ENCODE data around the gene TRIM58.

TRIM58 gene

DNA sequence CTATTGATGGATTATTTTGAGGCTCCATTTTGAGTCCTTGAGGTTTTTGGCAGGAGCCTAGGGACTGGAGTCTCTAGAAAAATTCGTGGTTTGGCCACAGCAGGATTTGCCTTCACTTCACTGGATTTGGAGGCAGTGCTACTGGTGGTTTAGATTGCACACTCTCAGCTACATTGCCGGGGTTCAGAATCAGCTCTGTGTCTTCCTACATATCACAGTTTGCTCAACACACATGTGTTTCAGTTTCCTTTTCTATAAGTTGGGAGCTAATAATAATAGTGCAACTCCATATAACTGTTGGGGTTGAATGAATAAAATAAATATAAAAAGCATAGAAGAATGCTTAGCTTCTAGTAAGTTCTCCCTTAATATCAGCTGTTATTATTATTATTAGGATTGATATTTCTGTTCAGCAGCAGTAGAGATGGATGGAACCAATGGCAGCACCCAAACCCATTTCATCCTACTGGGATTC lies 38.2 kb downstream of the TRIM58 start, which contains the start of gene OR2W3:
TSS of gene OR2W3 (plus strand) at position 425 of the 475 bp plus-strand sequence. CDS start at position 425, 0 bp downstream.
- no peak for DNase-seq (ENCODE audit: low read depth)

DNA sequence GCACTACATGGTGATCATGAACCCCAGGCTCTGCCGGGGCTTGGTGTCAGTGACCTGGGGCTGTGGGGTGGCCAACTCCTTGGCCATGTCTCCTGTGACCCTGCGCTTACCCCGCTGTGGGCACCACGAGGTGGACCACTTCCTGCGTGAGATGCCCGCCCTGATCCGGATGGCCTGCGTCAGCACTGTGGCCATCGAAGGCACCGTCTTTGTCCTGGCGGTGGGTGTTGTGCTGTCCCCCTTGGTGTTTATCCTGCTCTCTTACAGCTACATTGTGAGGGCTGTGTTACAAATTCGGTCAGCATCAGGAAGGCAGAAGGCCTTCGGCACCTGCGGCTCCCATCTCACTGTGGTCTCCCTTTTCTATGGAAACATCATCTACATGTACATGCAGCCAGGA lies 39.0 kb downstream of the TRIM58 start:
- DNase-seq (ENCODE audit: low read depth): no peak

DNA sequence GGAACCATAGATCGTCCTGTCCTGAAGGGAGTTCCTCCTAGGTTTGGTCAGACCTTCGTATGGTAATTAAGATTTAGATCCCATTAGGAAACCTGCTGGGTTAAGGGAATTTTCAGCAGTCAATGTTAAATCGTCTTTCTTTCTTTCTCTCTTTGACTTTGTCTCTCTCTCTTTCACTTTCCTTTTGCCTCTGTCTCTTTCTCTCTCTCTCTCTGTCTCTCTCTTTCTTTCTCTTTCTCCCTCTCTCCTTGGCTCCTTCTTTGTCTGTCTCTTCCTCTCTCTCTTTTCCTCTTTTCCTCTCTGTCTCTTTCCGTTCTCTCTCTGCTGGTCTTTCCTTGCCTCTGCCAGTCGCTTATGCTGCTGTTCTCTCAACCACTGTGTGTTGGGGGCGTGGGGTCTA lies 47.1 kb downstream of the TRIM58 start:
- no peak for DNase-seq (ENCODE audit: low read depth)

DNA sequence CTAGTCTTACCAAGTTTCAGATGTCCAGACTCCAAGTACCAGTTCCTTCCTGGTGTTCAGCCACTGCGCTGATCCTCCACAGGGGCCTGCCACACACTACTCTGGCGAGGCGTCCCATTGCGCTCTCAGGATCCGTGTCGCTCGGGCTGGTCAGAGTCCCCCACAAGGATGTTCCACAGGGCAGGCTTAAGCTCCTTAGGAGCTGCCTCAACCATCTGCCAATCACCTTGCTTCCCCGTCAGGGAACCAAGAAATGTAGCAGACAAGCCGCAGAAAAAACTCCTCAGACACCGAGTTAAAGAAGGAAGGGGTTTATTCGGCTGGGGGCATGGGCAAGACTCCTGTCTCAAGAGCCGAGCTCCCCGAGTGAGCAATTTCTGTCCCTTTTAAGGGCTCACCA lies 48.2 kb downstream of the TRIM58 start:
- no peak for DNase-seq (ENCODE audit: low read depth)

DNA sequence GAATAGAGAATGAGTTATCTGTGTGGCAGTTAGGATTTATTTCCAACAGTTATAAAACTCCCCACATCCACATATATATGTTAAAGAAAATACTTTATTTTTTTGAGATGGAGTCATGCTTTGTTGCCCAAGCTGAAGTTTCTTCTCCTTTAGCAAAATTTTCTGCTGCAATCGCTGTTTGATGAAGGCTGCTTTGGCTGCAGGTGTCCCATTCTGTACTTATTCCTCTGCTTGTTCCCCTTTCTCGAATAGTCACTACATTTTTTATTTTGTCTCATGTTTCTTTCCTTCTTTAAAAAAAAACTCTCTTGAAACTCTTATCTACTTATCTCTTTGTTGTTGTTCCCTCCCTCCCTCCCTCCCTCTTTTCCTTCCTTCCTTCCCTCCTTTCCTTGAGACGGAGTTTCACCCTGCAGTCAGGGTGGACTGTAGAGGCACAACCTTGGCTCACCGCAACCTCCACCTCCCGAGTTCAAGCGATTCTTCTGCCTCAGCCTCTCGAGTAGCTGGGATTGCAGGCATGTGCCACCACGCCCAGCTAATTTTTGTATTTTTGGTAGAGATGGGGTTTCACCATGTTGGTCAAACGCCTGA lies 49.0 kb downstream of the TRIM58 start:
- no peak for DNase-seq (ENCODE audit: low read depth)

DNA sequence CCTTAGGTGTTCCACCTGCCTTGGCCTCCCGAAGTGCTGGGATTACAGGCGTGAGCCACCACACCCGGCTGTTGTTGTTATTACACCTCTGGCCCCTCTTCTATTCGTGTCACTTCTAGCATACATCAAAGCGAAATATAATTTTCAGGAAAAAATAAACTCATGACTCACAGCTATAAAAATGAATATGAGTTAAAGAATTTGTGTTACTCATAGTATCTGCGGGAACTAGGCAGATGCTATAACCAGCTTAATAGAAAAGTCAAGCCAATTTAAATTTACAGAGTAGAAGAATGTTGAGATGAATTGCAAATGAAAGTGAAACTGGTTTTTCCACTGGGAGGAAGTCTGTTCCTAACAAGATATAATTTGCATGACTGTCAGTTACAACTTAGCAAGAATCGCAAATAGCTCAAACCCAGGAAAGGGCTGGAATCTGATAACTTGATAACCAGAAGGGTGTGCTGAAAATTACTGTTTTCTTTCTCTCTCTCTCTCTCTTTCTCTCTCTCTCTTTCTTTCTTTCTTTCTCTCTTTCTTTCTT lies 49.6 kb downstream of the TRIM58 start:
- no peak for DNase-seq (ENCODE audit: low read depth)

DNA sequence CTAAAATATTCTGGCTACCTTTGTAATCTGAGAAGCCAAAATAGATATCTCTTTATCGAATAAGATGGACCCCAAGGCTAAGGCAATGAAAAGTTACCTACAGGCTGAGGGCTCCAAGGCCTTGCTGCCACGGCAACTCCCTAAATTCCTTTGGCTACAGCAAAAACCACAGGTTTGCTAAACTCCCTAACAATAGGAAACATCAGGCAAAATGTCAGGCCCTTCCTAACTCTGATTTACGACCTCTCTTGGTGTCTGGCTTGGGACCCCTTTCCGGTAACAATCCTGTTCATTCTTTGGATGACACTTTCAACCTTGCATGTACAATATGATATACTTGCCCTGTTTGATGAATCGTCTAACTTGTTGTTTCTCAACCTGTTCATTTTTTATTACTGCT lies 51.8 kb downstream of the TRIM58 start:
- no peak for DNase-seq (ENCODE audit: low read depth)

DNA sequence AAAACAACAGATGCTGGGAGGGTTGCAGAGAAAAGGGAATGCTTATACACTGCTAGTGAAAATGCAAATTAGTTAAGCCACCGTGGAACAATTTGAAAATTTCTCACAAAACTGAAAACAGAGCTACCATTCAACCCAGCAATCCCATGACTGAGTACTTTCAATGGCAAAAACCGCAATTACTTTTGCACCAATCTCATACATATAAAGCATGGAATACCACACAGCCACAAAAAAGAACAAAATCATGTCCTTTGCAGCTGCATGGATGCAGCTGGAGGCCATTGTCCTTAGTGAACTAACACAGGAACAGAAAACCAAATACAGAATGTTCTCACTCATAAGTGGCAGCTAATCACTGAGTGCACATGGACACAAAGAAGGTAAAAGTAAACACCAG lies 56.8 kb downstream of the TRIM58 start:
- DNase-seq (ENCODE audit: low read depth): no peak

DNA sequence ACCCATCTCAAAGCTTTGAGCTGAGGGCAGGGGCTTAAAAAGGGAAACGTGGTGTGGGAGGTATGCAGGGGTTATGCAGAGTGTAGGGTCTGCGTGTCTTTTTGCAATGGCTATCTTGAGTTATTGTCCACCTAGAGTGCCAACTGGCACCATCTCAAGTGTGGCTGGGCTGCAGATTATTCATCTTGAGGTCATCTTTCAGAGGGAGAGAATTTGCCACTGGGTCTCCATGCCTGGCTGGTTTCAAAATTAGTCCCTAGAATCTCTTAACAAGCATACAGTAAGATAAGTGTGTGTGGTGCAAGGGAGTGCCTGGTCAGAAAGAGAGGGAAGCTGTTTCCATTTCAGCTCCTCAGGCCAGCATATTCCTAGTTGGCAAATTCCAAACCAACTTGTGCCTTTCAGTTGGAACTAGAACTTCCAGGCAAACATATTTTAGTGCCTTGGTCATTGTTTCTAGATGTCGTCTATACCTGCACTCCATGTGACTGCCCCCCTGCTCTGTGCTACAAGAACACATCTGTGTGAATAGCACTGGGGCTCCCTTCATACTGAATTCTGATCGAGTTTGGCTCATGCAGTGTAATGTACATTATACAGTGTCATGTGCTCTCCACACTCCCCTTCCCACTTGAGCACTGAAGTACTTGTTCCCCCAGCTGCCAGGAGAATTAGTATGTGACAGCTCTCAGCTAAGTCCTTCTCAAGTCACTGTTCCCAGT lies 58.1 kb downstream of the TRIM58 start:
- no peak for DNase-seq (ENCODE audit: low read depth)

DNA sequence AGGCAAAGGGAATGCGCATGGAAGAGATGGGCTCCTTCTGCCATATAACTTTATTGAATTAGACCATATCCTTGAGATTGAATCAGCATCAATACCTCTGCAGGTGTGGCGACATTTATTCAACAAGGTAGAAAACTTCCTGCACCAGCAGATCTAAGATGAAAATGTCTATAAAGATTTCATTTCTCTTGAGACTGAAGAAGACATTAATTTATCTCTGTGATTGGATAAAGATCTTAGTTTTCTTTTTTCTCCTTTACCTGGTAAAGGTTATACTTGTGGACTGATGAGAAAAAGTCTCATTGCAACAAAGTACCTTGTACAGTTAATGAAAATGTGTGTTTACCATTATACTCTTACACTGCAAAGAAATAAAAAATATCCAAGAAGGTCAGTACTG lies 63.0 kb downstream of the TRIM58 start, which contains the start of gene OR2T8:
TSS of gene OR2T8 (plus strand) at position 301 of the 400 bp plus-strand sequence. CDS start 766 bp downstream, outside the sequence.
- DNase-seq (ENCODE audit: low read depth): no peak

DNA sequence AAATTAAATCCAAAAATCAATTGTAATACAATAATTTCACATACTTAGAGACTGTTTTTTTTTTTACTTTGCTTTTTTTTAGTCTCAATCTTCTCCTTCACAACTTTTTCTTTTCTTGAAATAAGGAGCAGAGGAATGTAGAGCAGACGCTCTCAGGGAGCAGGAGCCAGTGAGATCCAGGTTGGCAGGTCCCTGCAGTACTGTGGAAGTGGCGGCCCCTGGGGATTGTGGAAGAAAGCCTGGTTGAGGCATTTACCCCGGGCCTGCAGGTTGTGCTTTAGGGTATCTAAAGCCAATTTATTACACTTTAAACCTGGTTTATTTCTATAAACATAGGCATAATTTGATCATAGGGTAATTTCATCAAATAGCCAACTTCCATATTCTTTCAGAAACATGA lies 67.0 kb downstream of the TRIM58 start:
- DNase-seq (ENCODE audit: low read depth): no peak

DNA sequence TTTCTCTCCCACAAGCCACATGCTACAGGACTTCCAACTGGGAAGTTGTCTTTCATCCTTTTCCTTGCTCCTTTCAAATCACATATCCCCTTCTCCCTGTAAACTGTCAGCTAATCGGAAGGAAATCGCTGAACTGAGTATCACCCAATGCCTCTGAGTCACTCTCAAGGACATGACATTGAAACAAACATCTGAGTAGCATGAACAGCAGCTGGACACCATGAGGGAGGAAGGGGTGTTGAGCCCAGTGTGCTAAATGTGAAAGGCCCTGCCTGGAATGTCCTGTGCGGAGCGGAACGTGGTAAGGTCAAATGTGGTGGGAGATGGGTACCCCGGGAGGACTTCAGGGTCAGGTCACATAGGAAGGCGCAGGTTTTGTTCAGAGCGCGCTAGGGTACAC lies 67.9 kb downstream of the TRIM58 start, which contains the start of gene OR2AJ1:
TSS of gene OR2AJ1 (plus strand) at position 22 of the 400 bp plus-strand sequence. CDS start 8,880 bp downstream, outside the sequence.
- DNase-seq (ENCODE audit: low read depth): no peak
